Islet of Langerhans (tissue), 1 donor: Measurements from ENCODE around the gene CDHR2.
"Not testable (repeated sequence)": the region's sequence is repeated elsewhere in the genome, so short reads cannot be mapped to it uniquely, and the experiment has no call there.

Experiments used
- FAIRE-seq: peaks from one replicate; lab custom pipeline; 2011; peaks lifted over from hg19 to GRCh38; lab: Jason Lieb, UNC

Gene CDHR2

GRCh38 chr5:176542135-176542595 is 7.0 kb upstream of the CDHR2 start:
- no peak for FAIRE-seq

- FAIRE-seq = no peak
Measured at GRCh38 chr5:176542596-176543427, 6.3 kb upstream of the CDHR2 start.

- no peak for FAIRE-seq
Measured at GRCh38 chr5:176543428-176544182, 5.5 kb upstream of the CDHR2 start.

- FAIRE-seq = no peak
Measured at GRCh38 chr5:176545388-176545736, 3.8 kb upstream of the CDHR2 start.

- no peak for FAIRE-seq
Measured at GRCh38 chr5:176545737-176546509, 3.2 kb upstream of the CDHR2 start.

- FAIRE-seq = no peak
Measured at GRCh38 chr5:176547802-176548201, 1.3 kb upstream of the CDHR2 start.

GRCh38 chr5:176549871-176550270 is 729 bp downstream of the CDHR2 start:
- FAIRE-seq = no peak

- FAIRE-seq = no peak
Measured at GRCh38 chr5:176550275-176550831, 1.2 kb downstream of the CDHR2 start.

- not testable (repeated sequence) for FAIRE-seq
Measured at GRCh38 chr5:176550937-176551336, 1.8 kb downstream of the CDHR2 start.

- FAIRE-seq = no peak
Measured at GRCh38 chr5:176552332-176552869, 3.3 kb downstream of the CDHR2 start.

GRCh38 chr5:176553260-176554085 is 4.3 kb downstream of the CDHR2 start:
- FAIRE-seq = no peak

- FAIRE-seq = no peak
Measured at GRCh38 chr5:176557846-176558245, 8.7 kb downstream of the CDHR2 start.

GRCh38 chr5:176559683-176560082 is 10.5 kb downstream of the CDHR2 start:
- FAIRE-seq = no peak

- no peak for FAIRE-seq
Measured at GRCh38 chr5:176560364-176560763, 11.2 kb downstream of the CDHR2 start.

- no peak for FAIRE-seq
Measured at GRCh38 chr5:176561259-176561658, 12.1 kb downstream of the CDHR2 start.

- FAIRE-seq = no peak
Measured at GRCh38 chr5:176562189-176562588, 13.0 kb downstream of the CDHR2 start.

- FAIRE-seq = no peak
Measured at GRCh38 chr5:176564002-176564401, 14.9 kb downstream of the CDHR2 start.

- FAIRE-seq = no peak
Measured at GRCh38 chr5:176565760-176566288, 16.7 kb downstream of the CDHR2 start.

- FAIRE-seq = no peak
Measured at GRCh38 chr5:176568657-176569056, 19.5 kb downstream of the CDHR2 start.

- no peak for FAIRE-seq
Measured at GRCh38 chr5:176570044-176570443, 20.9 kb downstream of the CDHR2 start.
